ENCODE data around the gene AMZ1.

The AMZ1 gene, protein sequence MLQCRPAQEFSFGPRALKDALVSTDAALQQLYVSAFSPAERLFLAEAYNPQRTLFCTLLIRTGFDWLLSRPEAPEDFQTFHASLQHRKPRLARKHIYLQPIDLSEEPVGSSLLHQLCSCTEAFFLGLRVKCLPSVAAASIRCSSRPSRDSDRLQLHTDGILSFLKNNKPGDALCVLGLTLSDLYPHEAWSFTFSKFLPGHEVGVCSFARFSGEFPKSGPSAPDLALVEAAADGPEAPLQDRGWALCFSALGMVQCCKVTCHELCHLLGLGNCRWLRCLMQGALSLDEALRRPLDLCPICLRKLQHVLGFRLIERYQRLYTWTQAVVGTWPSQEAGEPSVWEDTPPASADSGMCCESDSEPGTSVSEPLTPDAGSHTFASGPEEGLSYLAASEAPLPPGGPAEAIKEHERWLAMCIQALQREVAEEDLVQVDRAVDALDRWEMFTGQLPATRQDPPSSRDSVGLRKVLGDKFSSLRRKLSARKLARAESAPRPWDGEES

DNA sequence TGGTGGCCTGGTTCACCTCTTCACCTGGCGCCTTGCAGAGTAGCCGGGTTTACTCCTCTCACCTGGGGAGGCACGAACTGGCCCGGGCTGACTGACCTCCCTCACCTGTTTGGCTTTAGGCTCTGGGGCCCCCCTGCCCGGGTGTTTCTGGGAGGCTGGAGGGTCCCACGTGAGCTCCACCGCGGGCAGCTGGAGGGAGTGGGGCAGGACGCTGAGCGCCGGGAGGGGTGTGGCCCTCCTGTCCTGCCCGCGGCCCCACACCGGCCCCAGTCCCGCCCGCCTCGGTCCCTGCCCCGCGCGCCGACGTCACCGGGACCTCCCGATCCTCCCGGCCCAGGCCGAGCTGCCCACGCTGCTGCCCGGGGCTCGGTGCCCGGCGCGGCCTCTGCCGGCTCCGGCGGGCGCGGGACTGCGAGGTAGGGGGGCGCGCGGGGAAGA is at the start of gene AMZ1:
Gene AMZ1 (plus strand): TSS at position 322 of the 438 bp plus-strand sequence. CDS start 12,250 bp downstream, outside the sequence.
- no peak for DNase-seq

DNA sequence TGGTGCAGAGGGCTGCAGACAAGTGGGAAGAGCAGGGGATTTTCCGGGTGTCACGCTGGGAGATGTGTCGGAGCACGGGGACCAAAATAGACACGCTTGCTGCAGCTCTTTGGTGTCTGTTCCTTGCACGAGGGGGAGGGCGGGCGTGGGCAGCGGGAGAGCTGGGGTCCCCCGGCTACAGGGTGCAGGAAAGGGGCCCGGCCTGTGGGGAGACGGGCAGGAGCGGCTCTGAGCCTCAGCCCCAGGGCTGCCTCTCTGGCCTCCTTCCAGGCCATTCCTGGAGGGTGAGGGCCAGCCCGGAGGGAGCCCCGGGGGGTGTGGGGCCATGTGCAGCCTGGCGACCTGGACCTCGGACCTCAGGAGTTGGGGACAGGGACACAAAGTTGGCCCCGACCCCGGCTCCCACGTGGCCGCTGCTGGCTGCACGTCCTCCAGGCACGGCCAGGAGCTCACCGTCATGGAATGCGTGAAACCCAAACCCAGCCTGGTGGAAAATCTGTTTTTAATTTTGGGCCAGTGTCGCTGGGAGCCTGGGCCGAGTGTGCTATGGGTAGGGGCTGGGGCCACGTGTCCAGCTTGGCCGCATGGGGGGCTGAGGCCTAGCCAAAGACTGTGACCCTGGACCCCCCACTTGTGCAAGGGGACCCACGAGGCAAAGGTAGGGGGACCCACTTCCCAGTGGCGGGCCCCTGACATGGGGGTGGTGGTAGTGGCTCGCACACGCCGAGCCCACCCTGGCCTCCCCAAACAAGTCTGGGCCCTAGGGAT is 49.6 kb upstream of the AMZ1 start:
- DNase-seq = no peak

DNA sequence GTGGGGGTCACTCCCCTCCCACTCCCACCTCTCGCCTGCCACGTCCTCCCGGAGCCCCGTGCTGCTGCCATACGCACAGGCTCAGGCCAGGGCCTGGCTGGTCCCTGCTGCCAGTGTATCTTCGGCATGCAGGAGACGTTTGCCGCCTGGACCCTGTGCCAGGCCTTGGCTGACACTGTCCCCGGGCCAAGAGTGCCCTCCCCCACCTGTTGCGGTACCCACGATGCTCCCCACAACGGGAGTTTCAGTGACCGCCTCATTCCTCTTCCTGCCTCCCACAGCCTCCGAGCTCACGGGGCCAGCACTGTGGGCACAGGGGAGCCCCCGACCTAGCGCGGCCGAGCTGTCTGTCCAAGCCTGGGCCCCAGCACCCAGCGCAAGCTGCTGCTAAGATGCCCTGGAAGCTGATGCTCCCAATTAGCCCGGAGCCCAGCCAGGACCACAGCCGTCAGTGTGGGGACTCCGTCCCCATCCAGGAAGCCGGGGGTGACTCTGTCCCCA is 48.8 kb upstream of the AMZ1 start:
- no peak for DNase-seq

DNA sequence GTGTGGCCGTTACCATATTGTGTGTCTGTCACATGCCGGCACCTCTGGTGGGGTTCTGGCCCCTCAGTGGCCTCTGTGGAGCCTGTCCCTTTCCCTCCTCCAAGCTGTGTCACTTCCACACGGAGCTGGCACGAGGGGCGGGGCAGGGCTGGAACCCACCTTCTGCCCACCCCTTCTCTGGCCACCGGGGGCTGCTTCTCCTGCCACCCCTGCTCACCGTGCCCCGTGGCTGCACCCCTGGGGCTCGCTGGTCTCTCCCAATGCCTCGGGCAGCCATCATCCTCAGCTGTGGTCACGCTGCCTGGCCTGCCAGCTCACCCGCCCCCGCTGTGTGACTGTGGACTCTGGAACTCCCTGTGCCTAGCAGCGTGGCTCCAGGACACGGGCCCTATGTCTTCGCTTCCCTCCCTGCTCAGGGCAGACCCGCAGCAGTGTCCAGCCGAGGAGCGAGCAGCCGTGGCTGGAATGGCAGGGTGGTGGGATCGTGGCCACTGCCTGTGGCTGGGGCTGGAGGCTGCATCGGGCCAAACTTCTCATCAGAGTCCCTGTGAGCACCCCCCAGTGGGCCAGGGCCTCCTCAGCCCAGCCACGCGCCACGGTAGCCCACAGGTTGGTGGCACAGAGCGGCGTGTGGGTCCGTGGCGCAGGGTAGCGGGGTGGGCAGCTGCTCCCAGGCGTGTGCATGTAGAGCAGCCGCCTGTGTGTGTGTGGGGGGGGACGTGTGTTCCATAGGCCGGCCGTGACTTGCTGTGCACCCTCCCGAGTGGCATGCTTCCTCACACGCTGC is 48.1 kb upstream of the AMZ1 start:
- DNase-seq = no peak

DNA sequence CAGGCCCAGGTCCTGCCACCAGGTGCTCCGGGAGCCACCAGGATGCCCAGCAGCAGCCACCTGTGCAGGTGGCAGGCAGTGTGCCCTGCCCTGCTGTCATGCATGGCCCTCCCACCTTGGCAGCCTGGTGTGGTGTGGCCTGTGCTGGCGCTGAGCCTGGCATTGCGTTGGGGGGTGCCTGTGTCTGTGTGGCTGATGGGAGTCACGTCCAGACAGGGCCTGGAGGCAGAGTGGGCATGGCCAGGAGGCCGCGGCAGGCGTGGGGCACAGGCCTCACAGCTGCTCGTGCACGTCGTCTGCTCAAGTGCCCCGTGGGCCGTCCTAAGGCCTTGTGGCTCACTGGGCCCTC is 47.5 kb upstream of the AMZ1 start:
- DNase-seq = no peak

DNA sequence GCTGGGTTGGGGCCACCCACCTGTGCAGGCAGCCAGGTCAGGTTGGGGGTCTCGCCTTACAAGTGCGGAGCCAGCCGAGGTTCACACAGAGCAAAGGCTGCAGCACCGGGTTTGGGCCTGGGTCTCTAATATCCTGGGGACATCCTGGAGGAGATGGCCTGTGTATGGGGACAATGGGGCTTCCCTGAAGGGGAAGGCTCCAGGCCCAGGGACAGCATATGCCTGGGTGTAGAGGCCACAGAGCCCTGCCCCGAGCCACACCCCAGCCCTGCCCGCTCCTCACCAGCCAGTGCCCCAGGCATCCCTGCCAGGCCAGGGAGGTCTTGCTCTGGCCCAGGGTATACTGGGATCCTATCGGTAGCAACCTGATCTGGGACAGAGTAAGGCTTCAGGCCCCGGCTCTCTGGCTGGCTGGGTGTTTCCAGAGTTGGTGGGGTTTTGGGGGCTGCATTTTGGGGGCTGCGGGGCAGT is 47.1 kb upstream of the AMZ1 start:
- no peak for DNase-seq

DNA sequence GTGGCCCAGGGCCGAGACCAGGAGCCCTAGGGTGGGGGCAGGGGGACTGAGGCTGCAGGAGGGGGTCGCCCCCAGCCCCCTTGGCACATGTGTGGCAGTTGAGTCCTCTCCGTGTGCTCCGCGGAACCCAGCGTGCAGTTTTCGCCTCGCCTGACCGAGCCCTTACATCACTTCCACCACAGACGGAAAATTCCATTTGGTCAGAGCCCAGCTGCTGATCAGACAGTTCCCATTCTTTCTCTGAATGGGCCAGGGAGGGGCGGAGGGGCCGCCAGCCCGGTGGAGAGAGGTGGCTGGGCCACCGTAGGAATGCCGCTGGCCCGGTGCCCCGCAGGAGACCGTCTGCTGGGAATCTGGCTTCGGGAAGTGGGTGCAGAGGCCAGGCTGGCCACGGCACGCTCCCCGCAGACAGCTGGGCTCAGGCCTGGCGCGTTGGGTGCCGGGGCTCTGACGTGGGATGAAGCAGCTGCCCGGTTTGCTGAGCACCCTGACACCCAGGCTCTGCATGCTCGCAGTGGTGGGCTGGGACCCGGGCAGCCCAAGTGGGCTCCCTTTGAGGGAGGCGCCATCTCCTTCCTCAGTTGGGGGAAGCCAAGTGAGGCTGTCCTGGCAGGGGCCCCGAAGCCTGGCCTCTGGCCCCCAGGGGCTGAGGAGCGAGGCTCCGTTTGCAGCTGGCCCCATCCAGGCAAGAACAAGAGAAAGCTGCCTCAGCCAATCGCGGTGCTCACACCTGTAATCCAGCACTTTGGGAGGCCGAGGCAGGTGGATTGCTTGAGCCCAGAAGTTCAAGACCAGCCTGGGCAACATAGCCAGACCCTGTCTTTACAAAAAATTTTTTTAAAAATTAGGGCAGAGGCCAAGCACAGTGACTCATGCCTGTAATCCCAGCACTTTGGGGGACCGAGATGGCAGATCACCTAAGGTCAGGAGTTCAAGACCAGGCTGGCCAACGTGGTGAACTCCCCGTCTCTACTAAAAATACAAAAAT is 46.3 kb upstream of the AMZ1 start:
- DNase-seq = no peak

DNA sequence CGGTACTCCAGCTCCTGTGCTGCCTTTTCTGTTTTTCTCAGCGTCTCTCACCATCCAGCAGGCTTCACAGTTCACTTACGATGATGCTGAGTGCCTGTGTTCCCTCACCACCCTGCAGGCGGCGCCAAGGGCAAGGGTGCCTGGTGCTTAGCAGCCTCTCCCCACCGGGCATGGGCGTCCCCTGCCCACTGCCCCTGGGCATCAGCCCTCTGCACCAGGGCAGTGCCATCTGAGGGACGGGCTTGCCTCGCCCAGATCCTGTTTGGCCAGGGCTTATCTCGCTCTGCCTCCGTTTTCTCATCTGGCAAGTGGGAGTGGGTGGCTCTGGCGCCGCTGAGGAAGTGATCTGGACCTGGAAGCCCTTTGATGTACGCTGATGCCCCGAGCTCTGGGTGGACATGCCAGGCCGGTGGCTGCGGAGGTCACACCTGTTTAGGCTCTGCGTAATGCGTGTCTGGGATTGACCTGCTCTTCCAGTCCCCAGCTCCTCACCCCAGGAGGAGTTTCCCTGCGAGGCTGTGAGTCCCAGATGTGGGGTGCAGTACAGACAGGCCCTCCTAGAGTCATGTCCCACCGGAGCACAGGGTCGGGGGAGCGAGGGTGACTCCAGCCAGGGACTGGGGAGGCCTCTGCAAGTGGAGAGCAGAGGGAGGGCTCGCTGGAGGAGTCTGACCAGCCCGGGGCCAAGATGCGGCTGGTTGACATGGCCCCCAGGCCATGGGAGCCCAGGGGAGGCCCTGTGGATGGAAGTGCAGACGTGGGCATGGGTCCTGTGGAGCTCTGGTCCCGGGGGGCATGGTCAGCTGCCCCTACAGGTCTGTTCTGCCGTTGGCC is 44.4 kb upstream of the AMZ1 start:
- no peak for DNase-seq

DNA sequence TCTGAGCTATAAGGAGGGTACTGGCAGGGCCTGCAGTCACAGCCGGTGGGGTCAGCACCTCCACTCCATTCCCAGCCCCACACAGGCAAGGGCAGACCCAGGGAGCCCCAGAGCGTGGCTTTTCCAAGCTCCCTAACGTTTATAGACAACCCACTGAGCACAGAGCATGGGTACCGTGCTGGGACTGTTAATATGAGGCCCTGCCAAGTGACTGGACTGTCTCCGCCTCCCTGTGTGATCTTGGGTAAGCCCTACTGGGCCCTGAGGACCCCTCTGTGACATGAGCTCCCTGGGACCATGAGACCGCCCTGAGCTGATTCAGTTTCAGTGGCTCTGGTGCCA is 43.8 kb upstream of the AMZ1 start:
- no peak for DNase-seq

DNA sequence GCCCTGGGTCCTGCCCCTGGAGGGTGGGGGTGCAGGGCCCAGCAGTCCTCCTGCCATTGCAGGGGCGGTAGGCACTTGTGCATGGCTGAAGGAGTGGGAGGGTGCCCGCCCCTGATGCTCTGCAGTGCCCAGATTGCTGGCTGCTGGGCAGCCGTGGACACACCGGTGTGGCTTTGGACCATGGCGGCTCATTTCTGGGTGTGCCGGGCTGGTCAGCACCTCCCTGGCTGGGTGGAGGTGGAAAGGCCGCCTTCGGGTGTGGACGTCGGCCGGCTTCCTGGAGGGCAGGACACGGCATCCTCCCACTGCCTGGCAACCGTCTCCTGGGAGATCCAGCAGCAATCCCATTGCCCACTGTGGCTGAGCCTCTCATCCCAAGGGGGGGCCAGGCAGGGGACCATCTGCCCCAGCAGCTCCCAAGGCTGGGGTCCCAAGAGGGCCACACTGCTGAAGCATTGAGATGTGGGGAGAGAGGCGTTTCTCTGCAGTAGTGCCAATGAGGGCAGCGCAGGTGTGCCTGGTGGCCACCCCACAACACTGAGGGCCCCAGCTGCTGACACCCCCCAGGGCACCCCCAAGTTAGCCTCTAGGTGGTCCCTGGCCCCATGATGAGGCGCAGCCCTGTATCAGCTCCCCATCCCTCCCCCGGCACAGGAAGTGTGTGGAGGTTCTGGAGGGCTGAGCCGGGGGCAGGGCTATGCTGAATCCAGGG is 43.3 kb upstream of the AMZ1 start:
- no peak for DNase-seq

DNA sequence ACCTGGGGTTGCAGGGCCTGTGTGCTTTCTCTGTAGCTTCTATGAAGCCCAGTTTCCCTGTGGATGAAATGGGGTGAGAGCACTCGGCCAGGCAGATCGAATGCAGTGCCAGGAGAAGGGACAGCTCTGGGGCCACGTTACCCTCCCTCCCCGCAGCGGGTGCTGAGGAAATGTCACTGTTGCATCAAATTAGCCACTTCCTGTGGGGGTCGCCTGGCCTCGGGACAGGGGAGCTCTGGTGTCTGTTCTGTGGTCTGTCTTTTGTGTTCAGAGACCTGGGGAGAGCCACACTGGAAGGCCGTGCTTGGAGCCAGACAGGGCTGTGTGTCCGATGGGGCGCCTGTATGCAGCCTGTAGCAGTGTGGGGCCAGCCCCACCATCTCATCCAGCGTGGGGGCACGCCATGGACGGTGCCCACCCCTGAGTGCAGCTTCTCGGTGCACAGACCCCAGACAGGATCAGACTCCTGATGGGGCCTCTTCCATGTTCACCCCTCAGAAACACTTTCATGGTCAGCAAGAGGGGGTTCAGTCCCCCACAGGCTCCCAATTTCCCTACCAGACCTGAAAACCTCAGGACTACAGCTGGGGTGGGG is 42.6 kb upstream of the AMZ1 start:
- DNase-seq = no peak

DNA sequence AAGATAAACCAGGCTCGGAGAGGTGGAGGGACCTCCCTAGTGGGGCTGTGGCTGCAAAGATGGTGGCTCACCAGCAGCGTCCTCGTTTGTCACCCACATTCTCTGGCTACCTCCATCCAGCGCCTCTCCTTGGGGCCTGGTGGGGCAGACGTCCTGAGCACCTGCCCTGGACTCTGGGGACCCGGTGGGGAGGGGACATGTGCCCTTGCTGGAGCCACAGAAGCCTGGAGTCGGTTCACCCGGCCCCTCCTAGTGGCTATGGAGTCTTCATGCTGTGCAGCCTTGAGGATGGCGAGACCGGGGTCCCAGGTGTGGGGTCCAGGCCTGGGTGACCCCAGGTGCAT is 41.7 kb upstream of the AMZ1 start:
- DNase-seq = no peak

DNA sequence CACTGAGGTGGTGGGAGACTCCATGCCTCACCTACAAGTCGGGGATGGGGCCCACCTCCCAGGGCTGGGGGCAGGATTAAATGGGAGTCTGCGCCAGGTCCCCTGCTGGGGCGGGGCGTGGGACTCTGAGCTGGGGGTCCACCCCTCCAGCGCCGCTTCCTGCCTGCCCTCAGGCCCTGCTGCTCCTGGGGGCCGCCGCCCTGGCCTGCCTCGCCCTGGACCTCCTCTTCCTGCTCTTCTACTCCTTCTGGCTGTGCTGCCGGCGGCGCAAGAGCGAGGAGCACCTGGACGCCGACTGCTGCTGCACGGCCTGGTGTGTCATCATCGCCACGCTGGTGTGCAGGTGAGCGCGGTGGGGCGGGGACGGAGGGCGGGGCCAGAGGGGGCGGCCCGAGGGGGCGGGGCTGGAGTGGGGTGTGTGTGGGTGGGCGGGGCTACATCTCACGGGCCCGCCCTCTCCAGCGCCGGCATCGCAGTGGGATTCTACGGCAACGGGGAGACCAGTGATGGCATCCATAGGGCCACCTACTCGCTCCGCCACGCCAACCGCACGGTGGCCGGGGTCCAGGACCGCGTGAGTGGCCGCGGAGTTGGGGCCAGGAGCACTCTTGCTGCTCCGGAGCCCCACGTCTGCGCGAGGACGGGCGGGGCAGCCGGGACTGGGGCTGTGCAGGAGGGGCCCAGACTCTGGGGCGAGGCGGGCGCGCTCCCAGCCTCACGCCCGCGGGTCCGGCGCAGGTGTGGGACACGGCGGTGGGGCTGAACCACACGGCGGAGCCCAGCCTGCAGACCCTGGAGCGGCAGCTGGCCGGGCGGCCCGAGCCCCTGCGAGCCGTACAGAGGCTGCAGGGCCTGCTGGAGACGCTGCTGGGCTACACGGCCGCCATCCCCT is 41.1 kb upstream of the AMZ1 start:
- DNase-seq = no peak

DNA sequence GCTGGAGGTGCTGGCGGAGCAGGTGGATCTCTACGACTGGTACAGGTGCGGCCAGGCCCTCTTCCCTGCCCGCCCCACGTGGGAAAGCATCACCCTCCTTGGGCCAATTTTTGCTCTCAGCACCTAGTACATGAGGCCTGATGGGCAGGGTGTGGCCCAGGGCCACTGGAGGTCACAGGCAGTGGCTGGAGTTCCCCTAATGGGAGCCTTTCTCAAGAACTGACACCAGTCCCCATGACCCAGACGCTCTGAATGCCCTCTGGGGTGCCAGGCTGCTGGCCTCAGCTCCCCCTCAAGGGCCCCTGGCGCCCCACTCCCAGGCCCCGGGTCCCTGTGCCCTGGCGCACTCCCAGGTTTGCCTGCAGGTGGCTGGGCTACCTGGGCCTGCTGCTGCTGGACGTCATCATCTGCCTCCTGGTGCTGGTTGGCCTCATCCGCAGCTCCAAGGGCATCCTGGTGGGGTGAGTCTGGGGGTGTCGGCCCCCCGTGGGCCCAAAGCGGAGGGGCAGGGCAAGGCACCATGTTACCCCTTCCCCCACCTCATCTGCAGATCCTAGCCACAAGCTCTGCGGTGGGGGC is 40.3 kb upstream of the AMZ1 start:
- no peak for DNase-seq

DNA sequence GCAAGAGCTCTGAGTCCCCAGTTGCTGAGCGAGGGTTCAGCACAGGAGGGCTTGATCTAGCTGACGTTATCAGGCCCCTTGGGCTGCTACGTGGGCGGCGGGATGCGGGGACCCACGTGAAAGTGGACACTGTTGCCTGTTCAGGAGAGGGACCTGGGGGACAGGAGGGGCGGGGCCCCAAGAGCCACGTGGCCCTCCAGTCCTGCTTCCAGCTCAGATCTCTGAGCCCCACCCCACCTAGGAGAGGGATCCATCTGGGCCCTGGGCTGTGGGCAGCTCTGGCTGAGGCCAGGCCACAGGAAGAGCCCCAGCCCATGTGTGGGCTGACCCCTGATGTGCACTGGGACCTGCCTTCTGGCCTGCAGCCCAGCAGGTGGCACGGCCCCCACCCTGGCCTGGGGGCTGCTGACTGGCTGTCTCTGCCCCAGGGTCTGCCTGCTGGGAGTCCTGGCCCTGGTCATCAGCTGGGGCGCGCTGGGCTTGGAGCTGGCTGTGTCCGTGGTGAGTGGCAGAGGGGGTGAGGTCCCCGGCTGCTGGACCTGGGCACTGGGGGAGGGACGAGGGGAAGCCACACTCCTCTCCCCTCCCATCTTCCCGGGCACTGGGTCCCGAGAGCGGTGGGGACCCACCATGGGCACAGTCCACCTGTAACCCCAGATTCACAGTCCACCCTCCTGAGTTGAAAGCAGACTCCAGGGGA is 38.7 kb upstream of the AMZ1 start:
- no peak for DNase-seq

DNA sequence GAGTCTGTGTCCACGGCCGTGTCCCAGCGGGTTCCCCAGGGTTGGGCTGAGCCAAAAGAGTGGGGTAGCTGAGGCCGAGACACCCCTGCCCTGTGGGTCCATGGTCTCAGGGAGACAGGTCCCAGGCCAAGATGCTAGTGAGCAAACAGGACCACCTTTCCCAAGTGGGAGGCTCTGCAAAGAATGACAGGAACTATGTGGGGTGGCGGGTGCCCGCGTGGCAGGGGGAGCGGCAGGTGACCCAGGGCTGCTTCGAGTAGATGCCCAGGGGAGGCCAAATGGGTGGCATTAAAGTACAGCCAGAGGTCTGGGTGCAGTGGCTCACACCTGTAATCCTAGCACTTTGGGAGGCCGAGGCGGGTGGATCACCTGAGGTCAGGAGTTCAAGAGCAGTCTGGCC is 38.0 kb upstream of the AMZ1 start:
- no peak for DNase-seq

DNA sequence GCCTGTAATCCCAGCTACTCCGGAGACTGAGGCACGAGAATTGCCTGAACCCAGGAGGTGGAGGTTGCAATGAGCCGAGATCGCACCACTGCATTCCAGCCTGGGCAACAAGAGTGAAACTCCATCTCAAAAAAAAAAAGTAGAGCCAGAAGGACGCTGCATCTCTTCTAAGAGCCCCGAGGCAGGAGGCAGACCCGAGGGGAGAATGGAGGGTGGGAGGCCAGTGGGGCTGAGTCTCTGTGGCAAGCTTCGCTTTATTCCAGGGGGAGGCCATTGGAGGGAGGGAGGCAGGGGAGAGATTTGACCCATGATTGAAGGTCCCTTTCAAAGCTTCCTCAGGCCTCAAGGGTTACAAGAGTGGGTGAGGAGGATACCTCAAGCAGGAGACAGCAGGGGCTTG is 37.6 kb upstream of the AMZ1 start:
- DNase-seq = no peak

DNA sequence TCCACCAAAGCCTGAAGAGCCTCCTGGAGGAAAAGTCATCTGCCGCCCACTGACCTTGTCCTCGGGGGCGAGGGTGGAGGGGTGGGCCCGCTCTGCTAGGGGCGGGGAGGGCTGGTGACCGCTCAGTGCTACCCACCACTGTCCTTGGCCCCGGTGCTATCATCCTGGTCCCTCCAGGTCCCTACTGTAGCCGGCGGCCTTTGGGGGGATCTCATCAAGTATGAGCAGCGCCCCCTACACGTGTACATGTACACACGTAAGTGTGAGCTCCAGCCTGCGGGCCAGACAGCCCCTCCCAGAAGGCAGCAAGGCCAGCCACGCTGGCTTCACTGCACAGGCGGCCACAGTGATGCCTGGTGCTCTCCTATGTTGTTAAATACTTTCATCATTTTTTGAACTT is 36.7 kb upstream of the AMZ1 start:
- DNase-seq = no peak
